ENCODE results near the gene FBXW5. TPM values are rescaled to one million over a fixed set of nuclear protein-coding genes. Genes with fewer than 3 reads are reported as not detected.

The FBXW5 gene
- total and polyA plus RNA-seq, 2 experiments from 2014 or later = 27.0 to 111 TPM

DNA sequence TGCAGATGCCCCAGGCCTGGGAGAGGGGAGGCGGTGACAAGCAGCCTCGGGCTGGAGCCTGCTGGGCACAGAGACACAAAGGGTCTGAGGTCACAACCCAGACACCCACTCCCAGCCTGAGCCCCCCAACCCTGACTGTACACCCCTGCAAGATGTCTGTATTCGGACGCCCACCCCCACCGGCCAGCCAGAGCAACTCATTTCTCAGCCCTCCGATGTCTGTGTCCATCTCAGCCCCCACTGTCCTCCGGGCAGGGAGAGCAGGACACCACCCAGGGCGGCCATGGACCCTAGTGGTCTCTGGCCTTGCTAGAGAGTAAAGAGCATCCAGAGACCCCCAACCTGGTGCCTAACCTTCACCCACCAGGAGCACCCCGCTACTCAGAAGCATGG is 11.4 kb upstream of the FBXW5 start (continued):
- TF ChIP-seq, protein P1, sequence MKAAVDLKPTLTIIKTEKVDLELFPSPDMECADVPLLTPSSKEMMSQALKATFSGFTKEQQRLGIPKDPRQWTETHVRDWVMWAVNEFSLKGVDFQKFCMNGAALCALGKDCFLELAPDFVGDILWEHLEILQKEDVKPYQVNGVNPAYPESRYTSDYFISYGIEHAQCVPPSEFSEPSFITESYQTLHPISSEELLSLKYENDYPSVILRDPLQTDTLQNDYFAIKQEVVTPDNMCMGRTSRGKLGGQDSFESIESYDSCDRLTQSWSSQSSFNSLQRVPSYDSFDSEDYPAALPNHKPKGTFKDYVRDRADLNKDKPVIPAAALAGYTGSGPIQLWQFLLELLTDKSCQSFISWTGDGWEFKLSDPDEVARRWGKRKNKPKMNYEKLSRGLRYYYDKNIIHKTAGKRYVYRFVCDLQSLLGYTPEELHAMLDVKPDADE (IDR thresholded peaks at IDR 0.05) = no peak
- TF ChIP-seq JUNB (IDR thresholded peaks at IDR 0.05; ENCODE audit: unreplicated experiment) (no peak), EZH2 (IDR thresholded peaks at IDR 0.05; ENCODE audit: low read depth, unreplicated experiment) (no peak), CTCF (conservative IDR thresholded peaks at IDR 0.05; ENCODE audit: low read depth in 2 of 2) (no peak)

DNA sequence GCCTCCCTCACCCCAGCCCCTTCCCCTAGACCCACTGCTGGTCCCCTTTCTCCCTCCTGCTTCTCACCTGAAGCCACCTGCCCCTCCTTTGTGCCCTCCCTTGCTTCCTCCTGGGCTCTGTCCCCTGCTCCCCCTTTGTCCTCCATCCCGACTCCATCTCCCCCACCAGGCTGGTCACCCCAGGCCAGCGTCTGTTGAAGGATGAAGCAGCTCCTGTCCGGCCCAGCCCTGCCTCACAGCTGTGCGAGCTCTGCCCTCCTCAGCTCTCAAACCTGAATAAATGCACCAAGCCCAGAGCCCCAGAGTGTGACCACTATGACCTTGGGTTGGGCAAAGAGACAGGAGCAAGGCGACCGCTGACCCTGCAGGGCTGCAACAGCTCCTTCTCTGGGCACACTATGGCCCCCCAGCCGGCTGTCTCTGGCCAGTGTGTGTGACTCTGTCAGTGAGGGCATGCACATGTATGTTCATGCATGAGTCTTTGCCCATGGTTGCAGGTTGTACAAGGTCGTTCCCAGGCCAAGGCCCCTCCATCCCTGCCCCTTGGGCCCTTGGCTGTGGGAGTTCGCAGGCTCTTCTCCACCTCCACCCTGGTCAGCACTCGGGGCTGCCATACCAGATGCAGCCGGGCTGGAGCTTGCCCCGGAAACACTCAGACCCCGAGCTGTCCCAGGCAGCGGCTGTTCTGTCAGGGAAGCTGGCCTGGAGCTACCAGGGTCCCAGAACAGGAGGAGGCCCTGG is 10.8 kb upstream of the FBXW5 start:
- no peaks in the 10 kb centered on the region for H4K20me1 ChIP-seq (replicated peaks; ENCODE audit: insufficient read depth)

DNA sequence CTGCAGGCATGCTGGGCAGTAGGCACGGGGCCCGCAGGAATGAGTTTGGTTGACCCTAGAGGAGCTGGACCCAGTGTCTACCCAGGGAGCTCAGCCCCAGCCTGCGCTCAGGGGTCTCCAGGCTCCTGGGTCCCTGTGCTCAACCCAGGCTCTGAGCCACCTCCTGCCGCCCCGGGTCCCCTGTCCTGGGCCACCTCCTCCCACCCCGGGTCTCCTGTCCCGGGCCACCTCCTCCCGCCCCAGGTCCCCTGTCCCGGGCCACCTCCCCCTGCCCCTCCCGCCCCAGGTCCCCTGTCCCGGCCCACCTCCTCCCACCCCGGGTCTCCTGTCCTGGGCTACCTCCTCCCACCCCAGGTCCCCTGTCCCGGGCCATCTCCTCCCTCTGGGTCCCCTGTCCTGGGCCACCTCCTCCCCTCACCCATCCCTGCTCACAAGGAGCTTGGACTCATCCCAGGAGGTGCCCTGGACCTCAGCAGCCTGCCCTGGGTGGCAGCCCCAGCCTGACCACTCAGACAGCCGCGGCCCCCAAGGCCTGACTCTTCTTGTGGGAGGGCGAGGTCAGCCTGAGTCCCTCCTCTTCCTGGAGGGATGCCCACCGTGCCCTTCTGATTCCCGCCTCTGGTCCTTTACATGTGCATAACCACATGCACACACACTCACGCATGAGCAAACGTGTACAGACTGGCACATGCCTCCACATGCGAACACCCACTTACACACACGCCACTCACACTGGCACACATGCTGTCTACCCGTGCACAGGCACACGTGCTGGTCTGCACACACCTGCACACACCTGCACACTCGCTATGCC is 9.9 kb upstream of the FBXW5 start:
- H3K79me2 ChIP-seq (replicated peaks; ENCODE audit: insufficient read depth) = no peaks in the 10 kb centered on the region
- H3K27ac ChIP-seq (ENCODE audit: low read depth) = no peak overlapping the region
- H3K27me3 ChIP-seq (ENCODE audit: insufficient read depth) = no peaks in the 10 kb centered on the region
- H3F3A ChIP-seq (replicated peaks; ENCODE audit: low read depth) = no peaks in the 10 kb centered on the region
- H3K27me3 Mint-ChIP-seq (ENCODE audit: insufficient read depth, low read depth, poor library complexity) = peaks cover 7% of the 10 kb centered on the region
- H3K4me1 Mint-ChIP-seq = no peaks in the 10 kb centered on the region; the same call in 2 of the 3 replicates
- H2AFZ ChIP-seq = no peak overlapping the region
- no peak overlapping the region for H3K4me2 ChIP-seq
- H3K4me3 ChIP-seq = no peak overlapping the region
- peaks cover 4% of the 10 kb centered on the region; the same call in 2 of the 3 replicates for H3K9me3 Mint-ChIP-seq
- H4K20me1 ChIP-seq (replicated peaks; ENCODE audit: insufficient read depth) = no peaks in the 10 kb centered on the region
- DNase-seq (ENCODE audit: low spot score) (no peak), ATAC-seq (no peak)
- no peak overlapping the region for H3K4me3 Mint-ChIP-seq
- H3K27ac Mint-ChIP-seq = no peak overlapping the region
- no peaks in the 10 kb centered on the region; the same call in 2 of the 3 replicates for H3K36me3 Mint-ChIP-seq (ENCODE audit: low read depth)
- H3K9me2 ChIP-seq (ENCODE audit: insufficient read depth) = 0 out of 2 replicates have a peak, but pooled peaks cover 6% of the 10 kb centered on the region
- no peaks in the 10 kb centered on the region; the same call in 1 of the 2 replicates for H3K4me1 ChIP-seq (ENCODE audit: insufficient read depth)
- no peaks in the 10 kb centered on the region for H3K36me3 ChIP-seq (ENCODE audit: insufficient read depth)
- TF ChIP-seq CREB1 (CRISPR knock-in tag; IDR thresholded peaks at IDR 0.05; ENCODE audit: low read depth) = no peak
- TF ChIP-seq CTCF (conservative IDR thresholded peaks at IDR 0.05; ENCODE audit: low read depth in 2 of 2) = no peak
- TF ChIP-seq POLR2AphosphoS5 (IDR thresholded peaks at IDR 0.05; ENCODE audit: low read depth) = no peak
- no peak for TF ChIP-seq JUNB (IDR thresholded peaks at IDR 0.05; ENCODE audit: unreplicated experiment)
- no peak for TF ChIP-seq NANOG (IDR thresholded peaks at IDR 0.05; ENCODE audit: borderline replicate concordance)

More for the DNA sequence above, 10.8 kb upstream of the FBXW5 start:
- H3K4me2 ChIP-seq = no peak overlapping the region
- H3K4me3 Mint-ChIP-seq = no peak overlapping the region
- no peaks in the 10 kb centered on the region for H3K79me2 ChIP-seq (replicated peaks; ENCODE audit: insufficient read depth)
- no peak overlapping the region for H3K27ac ChIP-seq (ENCODE audit: low read depth)
- H3K36me3 ChIP-seq (ENCODE audit: insufficient read depth) = no peaks in the 10 kb centered on the region
- H3K9me2 ChIP-seq (ENCODE audit: insufficient read depth) = 0 out of 2 replicates have a peak, but pooled peaks cover 6% of the 10 kb centered on the region
- H3F3A ChIP-seq (replicated peaks; ENCODE audit: low read depth) = no peaks in the 10 kb centered on the region
- H3K4me1 ChIP-seq (ENCODE audit: insufficient read depth) = no peaks in the 10 kb centered on the region; the same call in 1 of the 2 replicates
- H3K4me1 Mint-ChIP-seq = no peaks in the 10 kb centered on the region; the same call in 2 of the 3 replicates
- TF ChIP-seq, protein P1 (IDR thresholded peaks at IDR 0.05) = no peak
- H3K27me3 ChIP-seq (ENCODE audit: insufficient read depth) = no peaks in the 10 kb centered on the region
- H3K27me3 Mint-ChIP-seq (ENCODE audit: insufficient read depth, low read depth, poor library complexity) = peaks cover 5% of the 10 kb centered on the region
- no peak overlapping the region for H2AFZ ChIP-seq
- H3K27ac Mint-ChIP-seq = no peak overlapping the region
- H3K4me3 ChIP-seq = no peak overlapping the region
- no peaks in the 10 kb centered on the region; the same call in 2 of the 3 replicates for H3K36me3 Mint-ChIP-seq (ENCODE audit: low read depth)
- peaks cover 4% of the 10 kb centered on the region; the same call in 2 of the 3 replicates for H3K9me3 Mint-ChIP-seq
- ATAC-seq = no peak
- DNase-seq (ENCODE audit: low spot score) = no peak
